Tibial nerve (tissue), 4 donors: ENCODE results near the gene MYO18B.

Experiments used
- EP300 ChIP-seq, 2 donors: sonication (generic); formaldehyde crosslinking; IDR thresholded peaks; one replicate each; pipeline ENCODE4 v1.6.1; 2017; ENCODE audit warnings: antibody characterized with exemption in 2 of 2, mild to moderate bottlenecking in 1 of 2
- TF ChIP-seq, protein P1 (sequence below), 5 experiments: fragments of 200-600 bp in 3 of 5; fragments of 450-650 bp in 2 of 5; sonication (generic) in 3 of 5; IDR thresholded peaks; one replicate each; pipeline ENCODE4 v1.5.1; 2016 to 2019; ENCODE audit warnings: antibody characterized with exemption in 5 of 5, mild to moderate bottlenecking in 3 of 5, moderate library complexity in 2 of 5

DNA sequence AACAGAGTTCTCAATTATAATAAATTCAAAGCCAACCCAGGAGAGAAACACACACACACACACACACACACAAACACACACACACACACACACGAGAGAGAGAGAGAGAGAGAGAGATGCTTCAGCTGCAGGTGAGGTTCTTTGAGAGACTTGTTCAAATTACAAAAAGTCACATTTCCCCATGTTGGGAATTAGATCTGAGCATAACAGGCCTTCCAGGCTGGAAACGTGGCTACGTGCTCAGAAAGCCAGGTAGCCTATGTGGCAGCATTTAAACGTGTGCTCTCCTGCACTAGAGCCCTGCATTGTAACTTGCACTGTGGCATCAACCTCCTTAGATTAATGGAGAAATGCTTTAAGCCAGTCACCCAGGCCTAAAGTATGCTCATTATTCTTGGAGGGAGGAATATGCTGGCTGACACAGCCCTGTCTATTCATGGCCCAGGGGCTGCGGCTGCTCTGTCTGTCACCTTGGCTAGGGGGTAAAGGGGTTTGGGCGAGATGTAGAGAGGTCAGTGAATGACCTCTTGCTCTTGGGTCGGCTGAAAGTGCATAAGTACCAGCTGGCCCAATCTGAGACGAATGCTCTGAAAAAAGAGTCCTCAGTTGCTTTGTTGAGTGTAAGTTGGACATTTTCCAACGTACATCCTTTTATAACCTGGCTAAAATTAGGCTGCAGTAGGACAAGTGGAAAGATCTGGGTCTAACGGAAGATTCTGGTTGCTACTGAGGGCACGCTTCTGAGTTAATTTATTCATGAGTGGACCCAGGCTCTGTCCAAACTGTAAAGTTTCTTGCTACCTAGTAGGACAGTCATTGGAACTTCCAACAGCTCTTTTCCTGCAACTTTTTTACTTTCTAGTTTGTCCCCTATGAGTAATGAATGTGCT is 256.1 kb downstream of the MYO18B start:
- TF ChIP-seq, protein P1, sequence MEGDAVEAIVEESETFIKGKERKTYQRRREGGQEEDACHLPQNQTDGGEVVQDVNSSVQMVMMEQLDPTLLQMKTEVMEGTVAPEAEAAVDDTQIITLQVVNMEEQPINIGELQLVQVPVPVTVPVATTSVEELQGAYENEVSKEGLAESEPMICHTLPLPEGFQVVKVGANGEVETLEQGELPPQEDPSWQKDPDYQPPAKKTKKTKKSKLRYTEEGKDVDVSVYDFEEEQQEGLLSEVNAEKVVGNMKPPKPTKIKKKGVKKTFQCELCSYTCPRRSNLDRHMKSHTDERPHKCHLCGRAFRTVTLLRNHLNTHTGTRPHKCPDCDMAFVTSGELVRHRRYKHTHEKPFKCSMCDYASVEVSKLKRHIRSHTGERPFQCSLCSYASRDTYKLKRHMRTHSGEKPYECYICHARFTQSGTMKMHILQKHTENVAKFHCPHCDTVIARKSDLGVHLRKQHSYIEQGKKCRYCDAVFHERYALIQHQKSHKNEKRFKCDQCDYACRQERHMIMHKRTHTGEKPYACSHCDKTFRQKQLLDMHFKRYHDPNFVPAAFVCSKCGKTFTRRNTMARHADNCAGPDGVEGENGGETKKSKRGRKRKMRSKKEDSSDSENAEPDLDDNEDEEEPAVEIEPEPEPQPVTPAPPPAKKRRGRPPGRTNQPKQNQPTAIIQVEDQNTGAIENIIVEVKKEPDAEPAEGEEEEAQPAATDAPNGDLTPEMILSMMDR (IDR thresholded peaks at IDR 0.05): no peak
- TF ChIP-seq EP300 (IDR thresholded peaks at IDR 0.05): no peak
